Measurements from ENCODE around the gene STRA6.

Gene STRA6

GRCh38 chr15:74250266-74250665, 47.7 kb upstream of the STRA6 start:
- H3K4me3 ChIP-seq (ENCODE audit: low read depth in 1 of 2, low read length in 2 of 2) = no peak overlapping the region
- H2AFZ ChIP-seq (ENCODE audit: low read depth, low read length) = no peak overlapping the region
- no peaks in the 10 kb centered on the region for H3K4me1 ChIP-seq (ENCODE audit: insufficient read depth, low read length)
- H3K27ac ChIP-seq (ENCODE audit: low read length) = no peak overlapping the region
- H3K4me2 ChIP-seq (ENCODE audit: insufficient read depth, low read length) = no peak overlapping the region
- no peaks in the 10 kb centered on the region for H3K79me2 ChIP-seq (ENCODE audit: insufficient read depth, low read length)
- no peaks in the 10 kb centered on the region for H3K27me3 ChIP-seq (ENCODE audit: insufficient read depth, low read length, poor library complexity)
- ATAC-seq (ENCODE audit: insufficient read depth, low read depth) = no peak
- no peaks in the 10 kb centered on the region for H3K36me3 ChIP-seq (ENCODE audit: insufficient read depth, low read length)
- no peak overlapping the region for H3K9ac ChIP-seq (ENCODE audit: low read depth, low read length)
- no peaks in the 10 kb centered on the region for H3K9me3 ChIP-seq (ENCODE audit: insufficient read depth, low read length, severe bottlenecking)
- no peak for DNase-seq
- TF ChIP-seq CTCF (IDR thresholded peaks at IDR 0.05; ENCODE audit: borderline replicate concordance, extremely low read depth, low read length, poor library complexity, severe bottlenecking) = no peak
- TF ChIP-seq EZH2 (IDR thresholded peaks at IDR 0.05; ENCODE audit: borderline replicate concordance, low read depth, low read length, severe bottlenecking) = no peak
- no peaks in the 10 kb centered on the region for H4K20me1 ChIP-seq (ENCODE audit: insufficient read depth, low read length)

- Histone ChIP-seq H3K27ac (ENCODE audit: low read length) (no peak overlapping the region), H3K4me2 (ENCODE audit: insufficient read depth, low read length) (no peak overlapping the region), H3K27me3 (ENCODE audit: insufficient read depth, low read length, poor library complexity) (no peaks in the 10 kb centered on the region), H3K79me2 (ENCODE audit: insufficient read depth, low read length) (no peaks in the 10 kb centered on the region), H3K36me3 (ENCODE audit: insufficient read depth, low read length) (no peaks in the 10 kb centered on the region), H2AFZ (ENCODE audit: low read depth, low read length) (no peak overlapping the region), H3K9ac (ENCODE audit: low read depth, low read length) (no peak overlapping the region), H3K4me1 (ENCODE audit: insufficient read depth, low read length) (no peaks in the 10 kb centered on the region), H4K20me1 (ENCODE audit: insufficient read depth, low read length) (no peaks in the 10 kb centered on the region), H3K4me3 (ENCODE audit: low read depth in 1 of 2, low read length in 2 of 2) (no peak overlapping the region), H3K9me3 (ENCODE audit: insufficient read depth, low read length, severe bottlenecking) (no peaks in the 10 kb centered on the region)
- TF ChIP-seq CTCF (IDR thresholded peaks at IDR 0.05; ENCODE audit: borderline replicate concordance, extremely low read depth, low read length, poor library complexity, severe bottlenecking) (no peak), EZH2 (IDR thresholded peaks at IDR 0.05; ENCODE audit: borderline replicate concordance, low read depth, low read length, severe bottlenecking) (no peak)
- 0 out of 3 replicates have a peak, but pooled peaks have one; percentile 29 for ATAC-seq (ENCODE audit: insufficient read depth, low read depth)
- peak; percentile 15 for DNase-seq
Observed at GRCh38 chr15:74245342-74245931, 42.9 kb upstream of the STRA6 start.

GRCh38 chr15:74244822-74245341, 42.3 kb upstream of the STRA6 start:
- Histone ChIP-seq H3K9me3 (ENCODE audit: insufficient read depth, low read length, severe bottlenecking) (no peaks in the 10 kb centered on the region), H3K9ac (ENCODE audit: low read depth, low read length) (no peak overlapping the region), H3K4me2 (ENCODE audit: insufficient read depth, low read length) (no peak overlapping the region), H3K4me3 (ENCODE audit: low read depth in 1 of 2, low read length in 2 of 2) (no peak overlapping the region), H2AFZ (ENCODE audit: low read depth, low read length) (no peak overlapping the region), H3K36me3 (ENCODE audit: insufficient read depth, low read length) (no peaks in the 10 kb centered on the region), H3K27me3 (ENCODE audit: insufficient read depth, low read length, poor library complexity) (no peaks in the 10 kb centered on the region), H4K20me1 (ENCODE audit: insufficient read depth, low read length) (no peaks in the 10 kb centered on the region), H3K79me2 (ENCODE audit: insufficient read depth, low read length) (no peaks in the 10 kb centered on the region), H3K4me1 (ENCODE audit: insufficient read depth, low read length) (no peaks in the 10 kb centered on the region), H3K27ac (ENCODE audit: low read length) (no peak overlapping the region)
- no peak for TF ChIP-seq CTCF (IDR thresholded peaks at IDR 0.05; ENCODE audit: borderline replicate concordance, extremely low read depth, low read length, poor library complexity, severe bottlenecking)
- TF ChIP-seq EZH2 (IDR thresholded peaks at IDR 0.05; ENCODE audit: borderline replicate concordance, low read depth, low read length, severe bottlenecking) = no peak
- no peak for ATAC-seq (ENCODE audit: insufficient read depth, low read depth)
- no peak for DNase-seq

Data from DND-41 (cell line).